GM06990 (cell line): ENCODE data around the gene GPR17.

ENCODE experiments used
- DNase-seq: peaks from one replicate; pipeline ENCODE4 v3.0.0-alpha.2; 2011; ENCODE audit not compliant: insufficient read length; ENCODE audit errors: extremely low read depth
- H3K27me3 ChIP-seq: replicated peaks from 2 replicates; pipeline ENCODE4 v1.6.0; 2011; ENCODE audit warnings: low read length; ENCODE audit not compliant: control insufficient read depth, insufficient read depth
- H3K36me3 ChIP-seq: 2 replicates; pipeline ENCODE4 v1.5.1; 2011; ENCODE audit warnings: low read length; ENCODE audit not compliant: control insufficient read depth, insufficient read depth
- H3K4me3 ChIP-seq: replicated peaks from 2 replicates; pipeline ENCODE4 v1.5.1; 2011; ENCODE audit warnings: low read depth, mild to moderate bottlenecking, control low read depth, low read length
- CTCF ChIP-seq: IDR thresholded peaks from 2 replicates; pipeline ENCODE4 v1.5.1; 2011; ENCODE audit warnings: low read length, control low read depth, mild to moderate bottlenecking, inconsistent platforms; ENCODE audit not compliant: insufficient read depth, poor library complexity, severe bottlenecking

The GPR17 gene

GRCh38 chr2:127664065-127664894, 18.3 kb downstream of the GPR17 start:
- no peak overlapping the region for H3K4me3 ChIP-seq
- no peak for DNase-seq
- H3K27me3 ChIP-seq: peaks cover 2% of the 10 kb centered on the region; the same call in 1 of the 2 replicates
- no peak for TF ChIP-seq CTCF
- H3K36me3 ChIP-seq: no peaks in the 10 kb centered on the region

- Histone ChIP-seq H3K4me3 (no peak overlapping the region), H3K36me3 (no peaks in the 10 kb centered on the region), H3K27me3 (peaks cover 2% of the 10 kb centered on the region; the same call in 1 of the 2 replicates)
- no peak for TF ChIP-seq CTCF
- no peak for DNase-seq
Observed at GRCh38 chr2:127664895-127665225, 18.9 kb downstream of the GPR17 start.

- H3K4me3 ChIP-seq: no peak overlapping the region
- H3K36me3 ChIP-seq: no peaks in the 10 kb centered on the region
- no peak for DNase-seq
- TF ChIP-seq CTCF: no peak
- H3K27me3 ChIP-seq: peaks cover 2% of the 10 kb centered on the region; the same call in 1 of the 2 replicates
Observed at GRCh38 chr2:127665267-127665893, 19.4 kb downstream of the GPR17 start.

- no peaks in the 10 kb centered on the region for H3K36me3 ChIP-seq
- no peaks in the 10 kb centered on the region; the same call in 1 of the 2 replicates for H3K27me3 ChIP-seq
- no peak for TF ChIP-seq CTCF
- H3K4me3 ChIP-seq: no peak overlapping the region
- DNase-seq: no peak
Observed at GRCh38 chr2:127669056-127669455, 23.1 kb downstream of the GPR17 start.

- no peak overlapping the region for H3K4me3 ChIP-seq
- DNase-seq: no peak
- no peaks in the 10 kb centered on the region; the same call in 1 of the 2 replicates for H3K27me3 ChIP-seq
- TF ChIP-seq CTCF: no peak
- H3K36me3 ChIP-seq: no peaks in the 10 kb centered on the region
Observed at GRCh38 chr2:127670055-127670956, 24.4 kb downstream of the GPR17 start.
